Esophagus muscularis mucosa (tissue), 3 donors: ENCODE data around the gene RUNX2.

ENCODE experiments used
- CTCF ChIP-seq, 3 experiments: fragments of 200-600 bp in 2 of 3; fragments of 450-650 bp in 1 of 3; sonication (generic) in 2 of 3; IDR thresholded peaks; one replicate each; pipeline ENCODE4 v1.5.1; 2017 to 2019; ENCODE audit warnings: antibody characterized with exemption in 3 of 3, mild to moderate bottlenecking in 2 of 3, moderate library complexity in 1 of 3
- POLR2A ChIP-seq: fragments of 450-650 bp; IDR thresholded peaks from one replicate; pipeline ENCODE4 v1.6.1; 2017; ENCODE audit warnings: antibody characterized with exemption, moderate library complexity, mild to moderate bottlenecking, low read depth
- POLR2AphosphoS5 ChIP-seq, 2 donors: sonication (generic); formaldehyde crosslinking; IDR thresholded peaks; one replicate each; pipeline ENCODE4 v1.6.1; 2017; ENCODE audit warnings: antibody characterized with exemption in 2 of 2

- no peak for TF ChIP-seq CTCF (IDR thresholded peaks at IDR 0.05)
- TF ChIP-seq POLR2AphosphoS5 (IDR thresholded peaks at IDR 0.05): no peak
- TF ChIP-seq POLR2A: no peak
Observed at GRCh38 chr6:45590696-45591184, 262.6 kb downstream of the RUNX2 start.
